ENCODE results near the gene CUL4B.
"Not testable (repeated sequence)": the region's sequence is repeated elsewhere in the genome, so short reads cannot be mapped to it uniquely, and the experiment has no call there.

The CUL4B gene

DNA sequence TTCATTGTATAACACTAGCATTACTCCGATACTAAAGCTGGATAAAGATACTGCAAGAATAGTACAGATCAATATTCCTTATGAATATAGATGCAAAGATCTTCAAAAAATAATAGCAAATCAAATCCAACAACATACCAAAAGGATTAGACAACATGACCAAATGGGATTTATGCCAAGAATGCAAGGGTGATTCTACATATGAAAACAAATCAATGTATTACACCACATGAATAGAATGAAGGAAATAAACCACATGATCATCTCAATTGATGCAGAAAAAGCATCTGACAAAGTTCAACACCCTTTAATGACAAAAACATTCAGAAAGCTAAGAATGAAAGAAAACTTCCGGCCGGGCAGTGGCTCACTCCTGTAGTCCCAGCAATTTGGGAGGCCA, 42.8 kb downstream of the CUL4B start:
- no peak for DNase-seq

- no peak for DNase-seq
Measured at GRCh38 chrX:120514236-120514635, 46.5 kb downstream of the CUL4B start.

DNA sequence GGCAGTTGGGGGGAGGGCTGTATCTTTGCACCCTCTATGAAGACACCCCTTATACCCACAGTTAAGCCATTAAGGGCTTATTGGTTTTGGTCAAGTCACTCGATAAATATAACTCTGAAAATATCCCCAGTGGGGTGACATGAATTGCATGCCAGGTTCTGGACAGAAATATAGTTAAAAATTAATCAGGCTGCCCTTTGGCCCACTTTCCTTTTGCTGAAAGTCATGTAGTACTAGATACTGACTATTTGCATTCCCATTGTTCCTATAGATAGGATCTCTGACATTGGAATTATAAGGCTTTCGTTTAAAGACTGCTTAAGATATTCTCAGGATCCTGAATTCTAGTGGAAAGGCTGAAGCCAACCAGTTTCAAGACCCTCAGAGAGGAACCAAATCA, 48.1 kb downstream of the CUL4B start:
- DNase-seq: no peak

DNA sequence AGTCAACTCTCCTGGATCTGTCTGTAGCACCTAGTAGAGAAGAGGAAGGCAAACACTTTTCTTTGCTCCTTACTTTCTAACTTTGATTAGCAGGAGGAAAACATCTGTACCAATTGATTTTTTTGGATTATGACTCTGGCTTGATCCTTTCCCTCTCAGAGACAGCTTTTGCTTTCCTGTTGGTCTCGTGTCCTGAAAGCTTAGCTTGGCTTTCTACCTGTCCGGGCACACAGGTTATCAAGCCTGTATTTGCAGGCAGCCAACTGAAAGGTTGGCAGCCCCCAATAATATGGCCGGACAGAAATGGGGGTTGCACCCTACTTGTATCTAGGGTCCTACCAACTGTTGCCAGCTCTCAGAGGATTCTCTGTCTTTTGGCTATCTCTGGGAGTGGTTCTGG, 48.5 kb downstream of the CUL4B start:
- no peak for DNase-seq

DNA sequence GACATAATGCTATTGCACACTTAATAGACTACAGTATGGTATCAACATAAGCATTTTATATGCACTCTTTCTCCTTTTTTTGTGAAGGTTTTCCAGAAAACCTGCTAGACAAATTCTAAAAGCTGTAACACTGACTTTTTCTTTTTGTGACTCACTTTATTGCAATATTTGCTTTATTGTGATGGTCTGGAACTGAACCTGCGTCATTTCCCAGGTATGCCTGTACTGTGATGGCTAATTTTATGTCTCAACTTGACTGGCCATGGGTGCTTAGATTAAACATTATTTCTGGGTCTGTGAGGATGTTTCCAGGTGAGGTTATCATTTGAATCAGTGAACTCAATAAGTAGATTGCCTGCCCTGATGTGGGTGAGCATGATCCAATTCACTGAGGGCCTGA, 56.2 kb downstream of the CUL4B start:
- no peak for DNase-seq

DNA sequence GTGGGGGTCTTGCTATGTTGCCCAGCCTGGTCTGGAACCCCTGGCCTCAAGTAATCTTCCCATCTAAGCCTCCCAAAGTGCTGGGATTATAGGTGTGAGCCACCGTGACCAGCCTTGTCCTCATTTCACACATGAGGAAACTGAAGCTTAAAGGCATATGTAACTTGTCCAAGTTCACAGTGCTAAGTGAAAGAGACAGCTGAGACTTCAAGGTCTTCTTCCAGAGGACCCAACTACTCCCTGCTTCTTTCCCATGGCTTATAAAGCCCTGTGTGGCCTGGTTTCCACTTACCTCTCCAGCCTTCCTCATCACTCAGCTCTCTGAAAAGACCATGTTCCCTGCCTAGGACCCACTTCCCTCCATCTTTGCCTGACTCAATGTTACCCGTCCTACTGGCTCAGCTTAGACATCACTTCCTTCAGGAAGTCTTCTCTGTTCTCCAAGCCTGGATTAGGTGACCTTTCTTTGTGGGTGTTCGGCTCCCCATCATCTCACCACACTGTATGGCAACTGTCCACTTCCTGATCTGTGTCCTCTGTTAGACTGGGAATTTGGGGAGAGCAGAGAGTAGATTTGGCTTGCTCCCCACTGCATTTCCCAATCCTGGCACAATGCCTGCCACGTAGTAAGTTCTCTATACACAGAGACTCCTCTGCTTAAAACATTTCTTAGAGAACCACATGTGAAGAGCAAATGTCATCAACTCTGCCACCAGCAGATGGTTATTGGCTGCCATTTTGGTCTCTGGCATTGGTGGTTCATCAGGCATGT, 61.3 kb downstream of the CUL4B start:
- DNase-seq: no peak

DNA sequence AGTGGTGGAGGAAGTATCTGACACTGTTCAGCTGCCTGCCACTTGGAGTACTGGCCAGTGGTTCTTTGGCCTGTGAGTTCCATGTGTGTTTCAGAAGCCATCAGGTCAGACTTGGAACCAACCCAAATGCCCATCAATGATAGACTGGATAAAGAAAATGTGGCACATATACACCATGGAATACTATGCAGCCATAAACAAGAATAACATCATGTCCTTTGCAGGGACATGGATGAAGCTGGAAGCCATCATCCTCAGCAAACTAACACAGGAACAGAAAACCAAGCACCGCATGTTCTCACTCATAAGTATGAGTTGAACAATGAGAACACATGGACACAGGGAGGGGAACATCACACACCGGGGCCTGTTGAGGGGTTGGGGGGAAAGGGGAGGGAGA, 70.6 kb downstream of the CUL4B start:
- not testable (repeated sequence) for DNase-seq

- DNase-seq: no peak
Measured at GRCh38 chrX:120486786-120487185, 74.0 kb downstream of the CUL4B start.

GRCh38 chrX:120485638-120486520, 74.9 kb downstream of the CUL4B start:
- DNase-seq: peak; percentile 77

GRCh38 chrX:120485315-120485637, 75.5 kb downstream of the CUL4B start:
- DNase-seq: no peak

DNA sequence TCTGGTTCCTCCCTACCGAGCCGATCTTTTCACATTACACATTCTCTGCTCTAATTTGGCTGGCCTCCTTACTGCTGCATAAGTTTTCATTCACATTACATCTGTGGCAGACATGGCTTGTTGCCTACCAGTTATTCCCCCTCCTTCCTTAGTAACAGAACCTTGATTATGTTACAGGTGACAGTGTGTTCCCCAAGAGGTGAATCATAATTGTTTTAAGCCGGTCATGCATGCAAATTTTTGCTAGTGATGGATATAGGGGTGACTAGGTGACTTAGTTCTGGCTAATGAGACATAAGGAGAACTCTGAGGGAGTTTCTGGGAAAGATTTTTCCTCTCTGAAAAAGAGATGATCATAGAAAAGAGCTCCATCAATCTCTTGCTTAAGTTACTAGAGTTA, 83.3 kb downstream of the CUL4B start:
- no peak for DNase-seq

- no peak for DNase-seq
Measured at GRCh38 chrX:120476714-120477113, 84.0 kb downstream of the CUL4B start.

GRCh38 chrX:120475447-120475846, 85.3 kb downstream of the CUL4B start:
- DNase-seq: peak; percentile 9
